Measurements from ENCODE around the gene DLEC1.
A peak's percentile ranks its signal among the peaks of the same experiment; 100 is the strongest.

The DLEC1 gene

GRCh38 chr3:38117163-38117716 lies 78.2 kb downstream of the DLEC1 start:
- peaks cover 9% of the 10 kb centered on the region for H3K36me3 Mint-ChIP-seq (ENCODE audit: low read depth)
- TF ChIP-seq CTCF (IDR thresholded peaks at IDR 0.05; ENCODE audit: unreplicated experiment in 3 of 3): no peak
- no peak overlapping the region for H3K27ac Mint-ChIP-seq
- no peaks in the 10 kb centered on the region for H3K4me1 Mint-ChIP-seq
- H3K9me3 Mint-ChIP-seq: no peaks in the 10 kb centered on the region
- no peak overlapping the region for H3K4me3 Mint-ChIP-seq
- H3K27me3 Mint-ChIP-seq (ENCODE audit: low read depth): no peaks in the 10 kb centered on the region

GRCh38 chr3:38117748-38118420 lies 78.9 kb downstream of the DLEC1 start:
- peaks cover 16% of the 10 kb centered on the region for H3K36me3 Mint-ChIP-seq (ENCODE audit: low read depth)

GRCh38 chr3:38118421-38119247 lies 79.6 kb downstream of the DLEC1 start:
- no peaks in the 10 kb centered on the region for H3K27me3 Mint-ChIP-seq (ENCODE audit: low read depth)
- H3K4me3 Mint-ChIP-seq: no peak overlapping the region
- H3K4me1 Mint-ChIP-seq: no peaks in the 10 kb centered on the region
- peaks cover 20% of the 10 kb centered on the region for H3K36me3 Mint-ChIP-seq (ENCODE audit: low read depth)
- H3K27ac Mint-ChIP-seq: no peak overlapping the region
- H3K9me3 Mint-ChIP-seq: no peaks in the 10 kb centered on the region
- TF ChIP-seq CTCF (IDR thresholded peaks at IDR 0.05; ENCODE audit: unreplicated experiment in 3 of 3): no peak

More at GRCh38 chr3:38117748-38118420, 78.9 kb downstream of the DLEC1 start:
- H3K4me3 Mint-ChIP-seq: no peak overlapping the region
- no peak overlapping the region for H3K27ac Mint-ChIP-seq
- H3K4me1 Mint-ChIP-seq: no peaks in the 10 kb centered on the region
- H3K27me3 Mint-ChIP-seq (ENCODE audit: low read depth): no peaks in the 10 kb centered on the region
- H3K9me3 Mint-ChIP-seq: no peaks in the 10 kb centered on the region
- peak; percentile 42 to 54 (median 46) for TF ChIP-seq CTCF (IDR thresholded peaks at IDR 0.05; ENCODE audit: unreplicated experiment in 3 of 3)

- H3K27ac Mint-ChIP-seq: no peak overlapping the region
- H3K9me3 Mint-ChIP-seq: no peaks in the 10 kb centered on the region
- no peak overlapping the region for H3K4me3 Mint-ChIP-seq
- H3K36me3 Mint-ChIP-seq (ENCODE audit: low read depth): peaks cover 25% of the 10 kb centered on the region
- H3K27me3 Mint-ChIP-seq (ENCODE audit: low read depth): no peaks in the 10 kb centered on the region
- no peaks in the 10 kb centered on the region for H3K4me1 Mint-ChIP-seq
- TF ChIP-seq CTCF (IDR thresholded peaks at IDR 0.05; ENCODE audit: unreplicated experiment in 3 of 3): no peak
Measured at GRCh38 chr3:38119248-38119544, 80.2 kb downstream of the DLEC1 start.

- H3K4me3 Mint-ChIP-seq: no peak overlapping the region
- no peaks in the 10 kb centered on the region for H3K9me3 Mint-ChIP-seq
- no peak for TF ChIP-seq CTCF (IDR thresholded peaks at IDR 0.05; ENCODE audit: unreplicated experiment in 3 of 3)
- H3K36me3 Mint-ChIP-seq (ENCODE audit: low read depth): peaks cover 34% of the 10 kb centered on the region
- H3K27ac Mint-ChIP-seq: no peak overlapping the region
- H3K27me3 Mint-ChIP-seq (ENCODE audit: low read depth): no peaks in the 10 kb centered on the region
- no peaks in the 10 kb centered on the region for H3K4me1 Mint-ChIP-seq
Measured at GRCh38 chr3:38119821-38120692, 81.0 kb downstream of the DLEC1 start.
